Breast epithelium (tissue), 3 donors: ENCODE data around the gene ZNF750.

ENCODE experiments used
- POLR2A ChIP-seq: fragments of 450-650 bp; IDR thresholded peaks from one replicate; pipeline ENCODE4 v1.6.1; 2016; ENCODE audit warnings: antibody characterized with exemption, mild to moderate bottlenecking, moderate library complexity
- POLR2AphosphoS5 ChIP-seq, 3 donors: sonication (generic); formaldehyde crosslinking; IDR thresholded peaks; one replicate each; pipeline ENCODE4 v1.6.1; 2017; ENCODE audit warnings: antibody characterized with exemption in 3 of 3
- TF ChIP-seq, protein P1 (sequence below), 3 donors: fragments of 450-650 bp; IDR thresholded peaks; one replicate each; pipeline ENCODE4 v1.5.1; 2016 to 2017; ENCODE audit warnings: antibody characterized with exemption in 3 of 3, mild to moderate bottlenecking in 3 of 3, moderate library complexity in 3 of 3

DNA sequence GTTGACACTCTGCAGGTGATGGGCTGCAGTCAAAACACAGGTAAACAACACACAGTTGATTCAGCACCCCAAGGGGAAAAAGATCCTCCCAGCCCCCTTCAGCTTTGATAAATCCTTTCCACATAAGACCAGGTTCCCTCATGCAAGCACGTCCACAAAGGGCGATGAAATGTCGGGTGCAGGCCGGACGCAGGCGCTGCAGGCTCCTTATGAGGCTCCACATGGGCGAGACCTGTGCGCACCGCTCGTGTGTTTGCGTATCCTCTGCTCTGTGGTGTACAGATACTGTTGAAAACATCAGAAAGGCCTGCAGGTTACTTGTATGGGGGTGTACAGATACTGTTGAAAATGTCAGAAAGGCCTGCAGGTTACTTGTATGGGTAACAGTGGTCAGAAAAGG lies 14.4 kb upstream of the ZNF750 start:
- TF ChIP-seq, protein P1, sequence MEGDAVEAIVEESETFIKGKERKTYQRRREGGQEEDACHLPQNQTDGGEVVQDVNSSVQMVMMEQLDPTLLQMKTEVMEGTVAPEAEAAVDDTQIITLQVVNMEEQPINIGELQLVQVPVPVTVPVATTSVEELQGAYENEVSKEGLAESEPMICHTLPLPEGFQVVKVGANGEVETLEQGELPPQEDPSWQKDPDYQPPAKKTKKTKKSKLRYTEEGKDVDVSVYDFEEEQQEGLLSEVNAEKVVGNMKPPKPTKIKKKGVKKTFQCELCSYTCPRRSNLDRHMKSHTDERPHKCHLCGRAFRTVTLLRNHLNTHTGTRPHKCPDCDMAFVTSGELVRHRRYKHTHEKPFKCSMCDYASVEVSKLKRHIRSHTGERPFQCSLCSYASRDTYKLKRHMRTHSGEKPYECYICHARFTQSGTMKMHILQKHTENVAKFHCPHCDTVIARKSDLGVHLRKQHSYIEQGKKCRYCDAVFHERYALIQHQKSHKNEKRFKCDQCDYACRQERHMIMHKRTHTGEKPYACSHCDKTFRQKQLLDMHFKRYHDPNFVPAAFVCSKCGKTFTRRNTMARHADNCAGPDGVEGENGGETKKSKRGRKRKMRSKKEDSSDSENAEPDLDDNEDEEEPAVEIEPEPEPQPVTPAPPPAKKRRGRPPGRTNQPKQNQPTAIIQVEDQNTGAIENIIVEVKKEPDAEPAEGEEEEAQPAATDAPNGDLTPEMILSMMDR (IDR thresholded peaks at IDR 0.05): no peak
- TF ChIP-seq POLR2AphosphoS5 (IDR thresholded peaks at IDR 0.05) (no peak), POLR2A (no peak)
